ENCODE data around the gene ACTR10. TPM values are rescaled to one million over a fixed set of nuclear protein-coding genes. Genes with fewer than 3 reads are reported as not detected.
"Not testable (repeated sequence)": the region's sequence is repeated elsewhere in the genome, so short reads cannot be mapped to it uniquely, and the experiment has no call there.

The ACTR10 gene
- total RNA-seq, 1 donor from 2014 or later = 32.2 TPM

DNA sequence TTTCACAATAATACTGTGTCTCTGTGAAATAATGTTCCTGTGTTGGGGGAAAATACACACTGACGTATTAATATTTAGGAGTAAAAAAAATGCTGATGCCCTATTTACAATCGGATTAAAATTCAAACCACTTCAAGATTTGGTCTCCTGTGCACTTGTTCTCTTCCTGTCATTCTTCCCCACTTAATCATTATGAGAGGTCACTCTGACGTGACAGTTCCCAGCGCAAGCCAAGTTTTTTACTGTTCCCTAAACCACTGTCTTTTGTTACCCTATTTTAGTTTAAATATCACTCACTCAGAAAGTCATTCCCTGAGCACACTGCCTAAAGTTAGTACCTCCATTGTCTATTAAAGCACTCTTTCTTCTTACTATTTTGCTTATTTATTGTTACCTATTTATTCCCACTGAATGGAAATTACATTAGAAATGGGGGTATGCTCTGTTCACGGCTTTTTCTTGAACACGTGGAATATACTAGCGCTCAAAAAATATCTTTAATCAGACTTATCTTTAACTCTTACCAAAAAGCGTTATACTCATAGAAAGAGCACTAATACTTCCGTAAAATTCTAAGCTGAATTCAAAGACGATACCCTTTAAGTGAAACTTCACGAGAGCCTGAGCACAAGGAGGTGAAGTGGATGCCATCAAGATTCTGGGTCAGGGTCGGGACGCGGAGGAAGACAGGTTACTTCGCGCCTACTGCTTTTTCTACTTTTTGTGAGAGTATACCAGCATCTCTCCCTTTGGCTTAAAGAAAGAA lies 44.0 kb downstream of the ACTR10 start:
- H3K27ac ChIP-seq = peak overlapping the region; percentile 87 to 96
- peaks cover 2 to 16% of the 10 kb centered on the region in 2 donors for H3K4me1 ChIP-seq
- H3K4me3 ChIP-seq = peak overlapping the region; percentile 59 to 87
- DNase-seq (ENCODE audit: low spot score in 2 of 2) = no peak
- intact Hi-C loops (cut with DNase I) = loop anchor here (1.0 to 5.0 kb wide), 2 partner anchors 47 to 53 kb away; no protein-coding TSS in a partner anchor
- H3K27me3 ChIP-seq = no peaks in the 10 kb centered on the region
- no peak for TF ChIP-seq CTCF (IDR thresholded peaks at IDR 0.05)
- H3K36me3 ChIP-seq = peaks cover 0 to 3% of the 10 kb centered on the region in 2 donors
- H3K9me3 ChIP-seq = no peaks in the 10 kb centered on the region

DNA sequence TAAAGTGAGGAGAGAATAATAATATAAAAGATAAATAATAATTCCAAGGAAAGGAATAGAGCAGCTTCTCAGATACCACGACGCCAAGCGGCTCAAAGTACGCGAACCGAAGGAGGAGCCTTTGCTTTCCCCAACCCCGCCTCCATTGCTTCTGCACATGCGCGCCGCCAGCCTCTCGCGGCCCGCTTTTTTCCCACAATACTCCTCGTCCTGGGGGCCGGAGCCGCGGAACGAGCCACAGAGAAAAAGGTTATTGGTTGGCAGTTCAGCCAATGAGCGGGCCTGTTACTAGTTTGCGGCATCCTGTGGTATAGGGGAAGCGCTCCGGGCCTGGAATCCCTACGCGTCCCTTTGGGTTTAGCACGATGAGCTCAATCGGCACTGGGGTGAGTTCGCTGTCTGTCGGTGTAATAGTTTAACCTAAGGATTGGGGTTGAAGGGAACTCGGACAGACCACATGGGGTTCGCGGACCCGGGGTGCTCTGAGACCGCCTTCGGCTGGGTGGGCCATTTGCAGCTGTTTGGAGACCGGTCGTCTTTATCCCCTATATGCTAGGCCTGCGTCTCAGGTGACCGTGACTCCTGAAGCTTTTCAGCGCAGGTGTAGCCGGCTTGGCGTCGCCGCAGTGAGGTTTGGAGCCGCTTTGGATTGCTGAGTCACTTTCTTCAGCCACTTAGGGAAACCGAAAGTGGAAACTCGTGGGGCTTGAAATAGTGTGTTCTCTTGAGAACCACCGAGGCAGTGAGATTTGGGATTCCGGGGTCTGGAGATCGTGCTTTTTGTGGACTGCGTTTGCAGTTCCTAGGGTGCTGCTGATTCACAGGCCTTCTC lies 44.8 kb downstream of the ACTR10 start, which contains the start of gene PSMA3:
PSMA3 (plus strand) TSS at position 288 of the 832 bp plus-strand sequence; CDS start at position 366, 78 bp downstream.
- peak within 1 kb of the TSS; percentile 59 to 87 for H3K4me3 ChIP-seq
- H3K36me3 ChIP-seq = peaks cover 0 to 10% of the 10 kb centered on the region in 2 donors
- intact Hi-C loops (cut with DNase I) = loop anchor here (1.0 to 5.0 kb wide), 2 partner anchors 47 to 53 kb away; no protein-coding TSS in a partner anchor
- H3K9me3 ChIP-seq = no peaks in the 10 kb centered on the region
- peaks cover 2 to 16% of the 10 kb centered on the region in 2 donors for H3K4me1 ChIP-seq
- no peak for TF ChIP-seq CTCF (IDR thresholded peaks at IDR 0.05)
- no peaks in the 10 kb centered on the region for H3K27me3 ChIP-seq
- peak; percentile 94 to 99 for DNase-seq (ENCODE audit: low spot score in 2 of 2)
- H3K27ac ChIP-seq = peak within 1 kb of the TSS; percentile 87 to 96

GRCh38 chr14:58245562-58245961 lies 45.6 kb downstream of the ACTR10 start:
- Histone ChIP-seq H3K4me3 (peak overlapping the region; percentile 59 to 87), H3K27ac (peak overlapping the region; percentile 87 to 96), H3K27me3 (no peaks in the 10 kb centered on the region), H3K9me3 (no peaks in the 10 kb centered on the region), H3K36me3 (peaks cover 2 to 15% of the 10 kb centered on the region in 2 donors), H3K4me1 (peaks cover 2 to 16% of the 10 kb centered on the region in 2 donors)
- intact Hi-C loops (cut with DNase I) = no loop called here
- no peak for TF ChIP-seq CTCF (IDR thresholded peaks at IDR 0.05)
- no peak for DNase-seq (ENCODE audit: low spot score in 2 of 2)

- DNase-seq (ENCODE audit: low spot score in 2 of 2) = no peak
- Histone ChIP-seq H3K4me3 (no peak overlapping the region), H3K4me1 (peaks cover 2 to 16% of the 10 kb centered on the region in 2 donors), H3K36me3 (peaks cover 11 to 41% of the 10 kb centered on the region in 2 donors), H3K9me3 (no peaks in the 10 kb centered on the region), H3K27ac (no peak overlapping the region), H3K27me3 (no peaks in the 10 kb centered on the region)
- intact Hi-C loops (cut with DNase I) = no loop called here
- no peak for TF ChIP-seq CTCF (IDR thresholded peaks at IDR 0.05)
Measured at GRCh38 chr14:58249611-58250010, 49.7 kb downstream of the ACTR10 start.

GRCh38 chr14:58258156-58258555 lies 58.2 kb downstream of the ACTR10 start:
- no peak for DNase-seq (ENCODE audit: low spot score in 2 of 2)
- no peaks in the 10 kb centered on the region for H3K9me3 ChIP-seq
- no peak overlapping the region for H3K27ac ChIP-seq
- TF ChIP-seq CTCF (IDR thresholded peaks at IDR 0.05) = no peak
- no peak overlapping the region for H3K4me3 ChIP-seq
- intact Hi-C loops (cut with DNase I) = no loop called here
- no peaks in the 10 kb centered on the region for H3K27me3 ChIP-seq
- peaks cover 64 to 80% of the 10 kb centered on the region in 2 donors for H3K36me3 ChIP-seq
- H3K4me1 ChIP-seq = no peaks in the 10 kb centered on the region

DNA sequence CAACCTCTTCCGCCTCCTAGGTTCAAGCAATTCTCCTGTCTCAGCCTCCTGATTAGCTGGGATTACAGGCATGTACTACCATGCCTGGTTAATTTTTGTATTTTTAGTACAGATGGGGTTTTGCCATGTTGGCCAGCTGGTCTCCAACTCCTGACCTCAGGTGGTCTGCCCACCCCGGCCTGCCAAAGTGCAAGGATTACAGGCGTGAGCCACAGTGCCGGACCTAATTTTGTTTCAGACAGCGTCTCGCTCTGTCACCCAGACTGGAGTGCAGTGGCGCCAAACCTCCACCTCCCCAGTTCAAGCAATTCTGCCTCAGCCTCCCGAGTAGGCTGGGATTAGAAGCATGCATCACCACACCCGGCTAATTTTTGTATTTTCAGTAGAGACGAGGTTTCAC lies 62.1 kb downstream of the ACTR10 start:
- H3K4me1 ChIP-seq; H3K27me3 ChIP-seq; intact Hi-C loops (cut with DNase I); H3K4me3 ChIP-seq; DNase-seq (ENCODE audit: low spot score in 2 of 2); H3K9me3 ChIP-seq; H3K27ac ChIP-seq: not testable (repeated sequence)
- peaks cover 83 to 93% of the 10 kb centered on the region in 2 donors for H3K36me3 ChIP-seq
